K562 (cell line): Measurements from ENCODE around the gene NCAPD2. TPM values are rescaled to one million over a fixed set of nuclear protein-coding genes. Genes with fewer than 3 reads are reported as not detected.

Experiments
- BDP1 ChIP-seq: IDR thresholded peaks from 3 replicates; pipeline ENCODE4 v1.6.1; 2011; ENCODE audit not compliant: insufficient read length, insufficient read depth
- BHLHE40 ChIP-seq: IDR thresholded peaks from 2 replicates; pipeline ENCODE4 v1.6.1; 2011; ENCODE audit warnings: low read length, improper control_type of control experiment
- CAMTA2 ChIP-seq: fragments of 250-450 bp; sonication (Bioruptor Pico); conservative IDR thresholded peaks from 2 replicates; pipeline ENCODE4 v1.5.1; 2022
- CEBPG ChIP-seq, 3 experiments: fragments of 200-800 bp in 1 of 3; sonication (Bioruptor generic) in 1 of 3; sonication (generic) in 1 of 3; formaldehyde crosslinking in 1 of 3; IDR thresholded peaks in 2 of 3; conservative IDR thresholded peaks in 1 of 3; 2 replicates each; pipeline versions ENCODE4 v1.6.1 to v1.8.0; 2016 to 2022; ENCODE audit warnings: missing compliant biosample characterization in 2 of 3, missing genetic modification characterization in 2 of 3, mild to moderate bottlenecking in 1 of 3, missing genetic modification reagents in 1 of 3
- CREB1 ChIP-seq, 2 experiments: sonication (generic) in 1 of 2; formaldehyde crosslinking in 1 of 2; IDR thresholded peaks; 2 replicates each; pipeline versions ENCODE4 v1.6.1 to v1.8.0; 2012 to 2022; ENCODE audit warnings: inconsistent platforms in 1 of 2, mild to moderate bottlenecking in 1 of 2, missing genetic modification reagents in 1 of 2, moderate library complexity in 1 of 2
- CSDE1 ChIP-seq, 2 experiments: fragments of 450-650 bp; IDR thresholded peaks; 2 replicates each; pipeline ENCODE4 v1.6.1; 2016; ENCODE audit warnings: mild to moderate bottlenecking in 1 of 2
- EWSR1 ChIP-seq: fragments of 450-650 bp; IDR thresholded peaks from 2 replicates; pipeline ENCODE4 v1.6.1; 2018; ENCODE audit warnings: borderline replicate concordance, mild to moderate bottlenecking, low read depth, moderate library complexity; ENCODE audit not compliant: partially characterized antibody
- HNRNPK ChIP-seq: fragments of 200-400 bp; formaldehyde crosslinking; IDR thresholded peaks from one replicate; pipeline ENCODE4 v1.6.1; 2018; ENCODE audit warnings: mild to moderate bottlenecking, low read depth, low read length; ENCODE audit not compliant: poor library complexity, severe bottlenecking
- HSF4 ChIP-seq: fragments of 250-450 bp; sonication (Bioruptor Pico); IDR thresholded peaks from 2 replicates; pipeline ENCODE4 v2.1.2; 2022; ENCODE audit warnings: mild to moderate bottlenecking, moderate library complexity, borderline replicate concordance
- KDM1A ChIP-seq, 2 experiments: fragments of 450-650 bp; IDR thresholded peaks; 2 replicates each; pipeline ENCODE4 v1.6.1; 2016; ENCODE audit warnings: mild to moderate bottlenecking in 2 of 2
- LCOR ChIP-seq: sonication (generic); formaldehyde crosslinking; IDR thresholded peaks from 2 replicates; pipeline ENCODE4 v1.8.0; 2022; ENCODE audit warnings: mild to moderate bottlenecking, missing genetic modification reagents
- MAFG ChIP-seq: fragments of 450-650 bp; conservative IDR thresholded peaks from 2 replicates; pipeline ENCODE4 v1.6.1; 2016; ENCODE audit warnings: missing genetic modification characterization, missing compliant biosample characterization
- NCOR1 ChIP-seq: fragments of 450-650 bp; IDR thresholded peaks from 2 replicates; pipeline ENCODE4 v1.6.1; 2016; ENCODE audit warnings: mild to moderate bottlenecking, moderate library complexity
- NFE2 ChIP-seq: IDR thresholded peaks from 2 replicates; pipeline ENCODE4 v1.6.1; 2014; ENCODE audit warnings: antibody characterized with exemption, low read depth
- POLR3G ChIP-seq: IDR thresholded peaks from 2 replicates; pipeline ENCODE4 v1.6.1; 2011; ENCODE audit not compliant: insufficient read length, insufficient replicate concordance; ENCODE audit errors: extremely low read depth
- RBFOX2 ChIP-seq: fragments of 200-400 bp; formaldehyde crosslinking; IDR thresholded peaks from 2 replicates; pipeline ENCODE4 v1.6.1; 2017; ENCODE audit warnings: low read depth, mild to moderate bottlenecking, low read length, moderate library complexity
- RUNX1 ChIP-seq: sonication (generic); IDR thresholded peaks from 2 replicates; pipeline ENCODE4 v1.6.1; 2016; ENCODE audit warnings: antibody characterized with exemption, low read depth
- ZNF274 ChIP-seq: IDR thresholded peaks from 2 replicates; pipeline ENCODE4 v1.6.1; 2011; ENCODE audit warnings: low read depth, mild to moderate bottlenecking, low read length, moderate library complexity, borderline replicate concordance
- ZNF282 ChIP-seq: sonication (generic); formaldehyde crosslinking; IDR thresholded peaks from 2 replicates; pipeline ENCODE4 v1.8.1; 2023; ENCODE audit warnings: missing genetic modification reagents
- ZNF444 ChIP-seq: fragments of 250-450 bp; sonication (Bioruptor Pico); IDR thresholded peaks from 2 replicates; pipeline ENCODE4 v1.4.0; 2020; ENCODE audit warnings: mild to moderate bottlenecking, moderate library complexity
- polyA plus RNA-seq, 8 experiments: library from polyadenylated mRNA; depleted of rRNA in 4 of 8; stranded (reverse) in 5 of 8; unstranded in 3 of 8; fragments of >200 nt; fragmentation: Nextera tagmentation in 2 of 8; fragmentation: Illumina TruSeq in 1 of 8; extraction: Ambion mirVana in 2 of 8; extraction: Trizol in 1 of 8; gene quantifications; 2 replicates each; pipeline versions ENCODE4 v1.2.1 to v1.2.3, GENCODE V29; 2011 to 2014; ENCODE audit warnings: inconsistent platforms in 1 of 8, missing spikeins in 1 of 8
- total RNA-seq, 7 experiments: library from RNA; depleted of rRNA in 6 of 7; stranded (reverse); fragments of >200 nt in 6 of 7; fragmentation: Illumina TruSeq in 2 of 7; extraction: Trizol in 2 of 7; gene quantifications; 2 replicates each; pipeline versions ENCODE4 v1.2.1 to v1.2.3, GENCODE V29; 2011 to 2021; ENCODE audit warnings: low replicate concordance in 1 of 7
- TF ChIP-seq, protein P1 (sequence below): fragments of 450-650 bp; IDR thresholded peaks from 2 replicates; pipeline ENCODE4 v1.6.1; 2014; ENCODE audit warnings: low read depth, mild to moderate bottlenecking, moderate library complexity, borderline replicate concordance
- TF ChIP-seq, protein P2 (sequence below): fragments of 250-450 bp; sonication (Bioruptor Pico); IDR thresholded peaks from 2 replicates; pipeline ENCODE4 v1.8.0; 2022; ENCODE audit warnings: moderate library complexity, mild to moderate bottlenecking, inconsistent platforms
- TF ChIP-seq, protein P3 (sequence below), 2 experiments: fragments of 450-650 bp; conservative IDR thresholded peaks; 2 replicates each; pipeline ENCODE4 v1.6.1; 2017; ENCODE audit warnings: mild to moderate bottlenecking in 2 of 2, moderate library complexity in 2 of 2

Gene NCAPD2
- total and polyA plus RNA-seq, 9 of the 15 experiments (the other 6 are each of a cell fraction or from before 2014, with no cell fraction given): 16.9 to 93.7 (median 68.3) TPM

DNA sequence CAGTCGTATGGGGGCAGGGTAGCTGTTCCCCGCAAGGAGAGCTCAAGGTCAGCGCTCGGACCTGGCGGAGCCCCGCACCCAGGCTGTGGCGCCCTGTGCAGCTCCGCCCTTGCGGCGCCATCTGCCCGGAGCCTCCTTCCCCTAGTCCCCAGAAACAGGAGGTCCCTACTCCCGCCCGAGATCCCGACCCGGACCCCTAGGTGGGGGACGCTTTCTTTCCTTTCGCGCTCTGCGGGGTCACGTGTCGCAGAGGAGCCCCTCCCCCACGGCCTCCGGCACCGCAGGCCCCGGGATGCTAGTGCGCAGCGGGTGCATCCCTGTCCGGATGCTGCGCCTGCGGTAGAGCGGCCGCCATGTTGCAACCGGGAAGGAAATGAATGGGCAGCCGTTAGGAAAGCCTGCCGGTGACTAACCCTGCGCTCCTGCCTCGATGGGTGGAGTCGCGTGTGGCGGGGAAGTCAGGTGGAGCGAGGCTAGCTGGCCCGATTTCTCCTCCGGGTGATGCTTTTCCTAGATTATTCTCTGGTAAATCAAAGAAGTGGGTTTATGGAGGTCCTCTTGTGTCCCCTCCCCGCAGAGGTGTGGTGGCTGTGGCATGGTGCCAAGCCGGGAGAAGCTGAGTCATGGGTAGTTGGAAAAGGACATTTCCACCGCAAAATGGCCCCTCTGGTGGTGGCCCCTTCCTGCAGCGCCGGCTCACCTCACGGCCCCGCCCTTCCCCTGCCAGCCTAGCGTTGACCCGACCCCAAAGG lies 41.2 kb downstream of the NCAPD2 start (continued):
- TF ChIP-seq, protein P1, sequence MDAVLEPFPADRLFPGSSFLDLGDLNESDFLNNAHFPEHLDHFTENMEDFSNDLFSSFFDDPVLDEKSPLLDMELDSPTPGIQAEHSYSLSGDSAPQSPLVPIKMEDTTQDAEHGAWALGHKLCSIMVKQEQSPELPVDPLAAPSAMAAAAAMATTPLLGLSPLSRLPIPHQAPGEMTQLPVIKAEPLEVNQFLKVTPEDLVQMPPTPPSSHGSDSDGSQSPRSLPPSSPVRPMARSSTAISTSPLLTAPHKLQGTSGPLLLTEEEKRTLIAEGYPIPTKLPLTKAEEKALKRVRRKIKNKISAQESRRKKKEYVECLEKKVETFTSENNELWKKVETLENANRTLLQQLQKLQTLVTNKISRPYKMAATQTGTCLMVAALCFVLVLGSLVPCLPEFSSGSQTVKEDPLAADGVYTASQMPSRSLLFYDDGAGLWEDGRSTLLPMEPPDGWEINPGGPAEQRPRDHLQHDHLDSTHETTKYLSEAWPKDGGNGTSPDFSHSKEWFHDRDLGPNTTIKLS: no peak
- TF ChIP-seq ZNF274 (0 out of 2 replicates have a peak, but pooled peaks have one; percentile 10), RBFOX2 (peak; percentile 96), NFE2 (peak; percentile 71), BDP1 (no peak), NCOR1 (no peak), LCOR (CRISPR knock-in tag) (no peak), ZNF282 (no peak), EWSR1 (no peak), CAMTA2 (CRISPR knock-in tag) (no peak), CREB1 (IDR thresholded peaks at IDR 0.05) (no peak), CREB1 (CRISPR knock-in tag; IDR thresholded peaks at IDR 0.05) (no peak), POLR3G (no peak), RUNX1 (no peak), BHLHE40 (peak; percentile 64), HSF4 (CRISPR knock-in tag) (no peak), HNRNPK (no peak), CSDE1 (IDR thresholded peaks at IDR 0.05) (no peak), KDM1A (IDR thresholded peaks at IDR 0.05) (peak; percentile 32 to 37; a peak in 2 of 4 replicates), ZNF444 (CRISPR knock-in tag) (no peak), CEBPG (CRISPR knock-in tag; IDR thresholded peaks at IDR 0.05) (no peak), CEBPG (tag; conservative IDR thresholded peaks at IDR 0.05 in 1 of 2, IDR thresholded peaks at IDR 0.05 in 1 of 2) (peak in 1 of 2 experiments; percentile 49; a peak in 1 of 4 replicates), MAFG (tag) (peak; percentile 48; the same call in 1 of the 2 replicates)
- TF ChIP-seq, protein P2, sequence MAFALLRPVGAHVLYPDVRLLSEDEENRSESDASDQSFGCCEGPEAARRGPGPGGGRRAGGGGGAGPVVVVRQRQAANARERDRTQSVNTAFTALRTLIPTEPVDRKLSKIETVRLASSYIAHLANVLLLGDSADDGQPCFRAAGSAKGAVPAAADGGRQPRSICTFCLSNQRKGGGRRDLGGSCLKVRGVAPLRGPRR (CRISPR knock-in tag): no peak
- TF ChIP-seq, protein P3, sequence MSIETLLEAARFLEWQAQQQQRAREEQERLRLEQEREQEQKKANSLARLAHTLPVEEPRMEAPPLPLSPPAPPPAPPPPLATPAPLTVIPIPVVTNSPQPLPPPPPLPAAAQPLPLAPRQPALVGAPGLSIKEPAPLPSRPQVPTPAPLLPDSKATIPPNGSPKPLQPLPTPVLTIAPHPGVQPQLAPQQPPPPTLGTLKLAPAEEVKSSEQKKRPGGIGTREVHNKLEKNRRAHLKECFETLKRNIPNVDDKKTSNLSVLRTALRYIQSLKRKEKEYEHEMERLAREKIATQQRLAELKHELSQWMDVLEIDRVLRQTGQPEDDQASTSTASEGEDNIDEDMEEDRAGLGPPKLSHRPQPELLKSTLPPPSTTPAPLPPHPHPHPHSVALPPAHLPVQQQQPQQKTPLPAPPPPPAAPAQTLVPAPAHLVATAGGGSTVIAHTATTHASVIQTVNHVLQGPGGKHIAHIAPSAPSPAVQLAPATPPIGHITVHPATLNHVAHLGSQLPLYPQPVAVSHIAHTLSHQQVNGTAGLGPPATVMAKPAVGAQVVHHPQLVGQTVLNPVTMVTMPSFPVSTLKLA (conservative IDR thresholded peaks at IDR 0.05): peak; percentile 65 to 71
